Fibroblast of pulmonary artery (primary cell): ENCODE results near the gene TMEM45A.

ENCODE experiments used
- DNase-seq: peaks from one replicate; pipeline ENCODE4 v3.0.0-alpha.2; 2010; ENCODE audit warnings: low read depth
- H3K4me3 ChIP-seq: replicated peaks from 2 replicates; pipeline ENCODE4 v1.5.1; 2011; ENCODE audit warnings: low read depth, mild to moderate bottlenecking, control low read depth, low read length, moderate library complexity
- CTCF ChIP-seq: IDR thresholded peaks from 2 replicates; pipeline ENCODE4 v1.5.1; 2011; ENCODE audit warnings: mild to moderate bottlenecking, control low read depth, low read length, inconsistent platforms; ENCODE audit errors: missing control alignments

The TMEM45A gene

GRCh38 chr3:100456745-100457144 is 35.7 kb upstream of the TMEM45A start:
- H3K4me3 ChIP-seq: no peak overlapping the region
- TF ChIP-seq CTCF: no peak
- DNase-seq: no peak

- no peak for TF ChIP-seq CTCF
- DNase-seq: no peak
- no peak overlapping the region for H3K4me3 ChIP-seq
Measured at GRCh38 chr3:100457811-100458210, 34.6 kb upstream of the TMEM45A start.

GRCh38 chr3:100458814-100459213 is 33.6 kb upstream of the TMEM45A start:
- no peak for TF ChIP-seq CTCF
- H3K4me3 ChIP-seq: no peak overlapping the region
- no peak for DNase-seq

GRCh38 chr3:100463002-100463401 is 29.4 kb upstream of the TMEM45A start:
- DNase-seq: peak; percentile 82
- no peak overlapping the region for H3K4me3 ChIP-seq
- peak; percentile 77 for TF ChIP-seq CTCF

GRCh38 chr3:100463646-100464155 is 28.7 kb upstream of the TMEM45A start:
- no peak for DNase-seq
- H3K4me3 ChIP-seq: no peak overlapping the region
- no peak for TF ChIP-seq CTCF

- peak; percentile 5 for DNase-seq
- no peak for TF ChIP-seq CTCF
- H3K4me3 ChIP-seq: no peak overlapping the region
Measured at GRCh38 chr3:100465892-100466777, 26.3 kb upstream of the TMEM45A start.
